ENCODE data around the gene PLA2G5.

PLA2G5 gene

GRCh38 chr1:20093303-20093702, 23.3 kb downstream of the PLA2G5 start:
- DNase-seq = no peak

- no peak for DNase-seq
Observed at GRCh38 chr1:20093940-20094391, 24.0 kb downstream of the PLA2G5 start.

GRCh38 chr1:20095564-20096434, 25.8 kb downstream of the PLA2G5 start:
- peak; percentile 51 for DNase-seq

GRCh38 chr1:20096840-20097447, 26.9 kb downstream of the PLA2G5 start:
- DNase-seq = no peak

GRCh38 chr1:20099533-20099932, 29.5 kb downstream of the PLA2G5 start:
- no peak for DNase-seq

GRCh38 chr1:20100632-20101355, 30.8 kb downstream of the PLA2G5 start:
- peak; percentile 41 for DNase-seq

GRCh38 chr1:20102875-20103274, 32.9 kb downstream of the PLA2G5 start:
- no peak for DNase-seq

GRCh38 chr1:20105856-20106255, 35.9 kb downstream of the PLA2G5 start:
- DNase-seq = no peak

- no peak for DNase-seq
Observed at GRCh38 chr1:20107351-20107750, 37.4 kb downstream of the PLA2G5 start.

- DNase-seq = no peak
Observed at GRCh38 chr1:20107796-20108195, 37.8 kb downstream of the PLA2G5 start.

- DNase-seq = no peak
Observed at GRCh38 chr1:20108366-20109123, 38.6 kb downstream of the PLA2G5 start.

- DNase-seq = no peak
Observed at GRCh38 chr1:20109223-20109856, 39.3 kb downstream of the PLA2G5 start.

GRCh38 chr1:20110679-20111078, 40.7 kb downstream of the PLA2G5 start:
- DNase-seq = no peak

- no peak for DNase-seq
Observed at GRCh38 chr1:20111452-20111851, 41.5 kb downstream of the PLA2G5 start.

- DNase-seq = no peak
Observed at GRCh38 chr1:20112279-20113000, 42.4 kb downstream of the PLA2G5 start.

GRCh38 chr1:20114021-20114648, 44.1 kb downstream of the PLA2G5 start:
- peak; percentile 20 for DNase-seq

GRCh38 chr1:20115479-20115878, 45.5 kb downstream of the PLA2G5 start:
- no peak for DNase-seq

- no peak for DNase-seq
Observed at GRCh38 chr1:20115916-20116315, 45.9 kb downstream of the PLA2G5 start.

- DNase-seq = no peak
Observed at GRCh38 chr1:20117236-20117635, 47.2 kb downstream of the PLA2G5 start.

GRCh38 chr1:20119347-20119746, 49.4 kb downstream of the PLA2G5 start, which contains the start of gene PLA2G2D:
TSS of gene PLA2G2D (minus strand) at chr1:20119536. CDS start at chr1:20119498, 38 bp downstream.
- DNase-seq = no peak

- no peak for DNase-seq
Observed at GRCh38 chr1:20120796-20121195, 50.8 kb downstream of the PLA2G5 start.
